ENCODE measurements around the gene SNRNP70. TPM values are rescaled to one million over a fixed set of nuclear protein-coding genes. Genes with fewer than 3 reads are reported as not detected.

The SNRNP70 gene
- polyA plus RNA-seq, 1 donor (not counting 4 experiments of a cell fraction or from before 2014, with no cell fraction given), result 149 TPM

- Histone ChIP-seq H3K79me2 (ENCODE audit: control insufficient read depth, insufficient read depth, low read length) (peaks cover 7% of the 10 kb centered on the region), H3K27ac (ENCODE audit: control insufficient read depth, insufficient read depth, low read length) (no peak overlapping the region), H3K9ac (ENCODE audit: control insufficient read depth, extremely low read depth, insufficient read depth, low read length) (no peak overlapping the region), H2AFZ (ENCODE audit: control insufficient read depth, low read length) (no peak overlapping the region), H3K4me2 (ENCODE audit: control insufficient read depth, extremely low read depth, insufficient read depth, low read depth, low read length) (no peak overlapping the region), H3K36me3 (ENCODE audit: control insufficient read depth in 2 of 2, extremely low read depth in 1 of 2, insufficient read depth in 2 of 2, low read length in 2 of 2) (no peaks in the 10 kb centered on the region), H3K4me1 (ENCODE audit: control insufficient read depth, extremely low read depth, insufficient read depth, low read length) (peaks cover 23% of the 10 kb centered on the region), H3K27me3 (ENCODE audit: control insufficient read depth, extremely low read depth, insufficient read depth, low read length) (no peaks in the 10 kb centered on the region), H3K9me3 (ENCODE audit: control insufficient read depth, low read depth, low read length) (no peaks in the 10 kb centered on the region), H3K4me3 (ENCODE audit: control insufficient read depth in 2 of 3, extremely low read depth in 1 of 3, insufficient read depth in 2 of 3, low read depth in 1 of 3, low read length in 3 of 3) (no peak overlapping the region), H4K20me1 (ENCODE audit: control insufficient read depth, extremely low read depth, insufficient read depth, low read length) (no peaks in the 10 kb centered on the region), H3K9me1 (ENCODE audit: control insufficient read depth, extremely low read depth, insufficient read depth, low read length) (no peaks in the 10 kb centered on the region)
- dilution Hi-C loops (cut with MboI; ENCODE audit: extremely low pct_ligation_motif_present, low sequenced_read_pairs), result no loop called here
- FAIRE-seq, result no peak
- no peak for TF ChIP-seq EZH2 (IDR thresholded peaks at IDR 0.05; ENCODE audit: low read length)
- no peak for TF ChIP-seq CTCF (optimal IDR thresholded peaks at IDR 0.05 in 1 of 3, IDR thresholded peaks at IDR 0.05 in 1 of 3, conservative IDR thresholded peaks at IDR 0.05 in 1 of 3; ENCODE audit: extremely low read depth in 1 of 3, insufficient read depth in 2 of 3, low read length in 3 of 3)
- no peak for DNase-seq (ENCODE audit: low read depth, low spot score)
These were observed 69.0 kb downstream of the SNRNP70 start for GRCh38 chr19:49154279-49154678.

- Histone ChIP-seq H3K36me3 (ENCODE audit: control insufficient read depth in 2 of 2, extremely low read depth in 1 of 2, insufficient read depth in 2 of 2, low read length in 2 of 2) (peaks cover 3 to 4% of the 10 kb centered on the region in 2 experiments), H2AFZ (ENCODE audit: control insufficient read depth, low read length) (no peak within 1 kb of the TSS), H3K79me2 (ENCODE audit: control insufficient read depth, insufficient read depth, low read length) (peaks cover 7% of the 10 kb centered on the region), H4K20me1 (ENCODE audit: control insufficient read depth, extremely low read depth, insufficient read depth, low read length) (no peaks in the 10 kb centered on the region), H3K27ac (ENCODE audit: control insufficient read depth, insufficient read depth, low read length) (no peak within 1 kb of the TSS), H3K27me3 (ENCODE audit: control insufficient read depth, extremely low read depth, insufficient read depth, low read length) (no peaks in the 10 kb centered on the region), H3K4me2 (ENCODE audit: control insufficient read depth, extremely low read depth, insufficient read depth, low read depth, low read length) (no peak within 1 kb of the TSS), H3K4me3 (ENCODE audit: control insufficient read depth in 2 of 3, extremely low read depth in 1 of 3, insufficient read depth in 2 of 3, low read depth in 1 of 3, low read length in 3 of 3) (no peak within 1 kb of the TSS), H3K4me1 (ENCODE audit: control insufficient read depth, extremely low read depth, insufficient read depth, low read length) (peaks cover 17% of the 10 kb centered on the region), H3K9ac (ENCODE audit: control insufficient read depth, extremely low read depth, insufficient read depth, low read length) (no peak within 1 kb of the TSS), H3K9me3 (ENCODE audit: control insufficient read depth, low read depth, low read length) (no peaks in the 10 kb centered on the region), H3K9me1 (ENCODE audit: control insufficient read depth, extremely low read depth, insufficient read depth, low read length) (no peaks in the 10 kb centered on the region)
- no peak for DNase-seq (ENCODE audit: low read depth, low spot score)
- dilution Hi-C loops (cut with MboI; ENCODE audit: extremely low pct_ligation_motif_present, low sequenced_read_pairs), result no loop called here
- no peak for TF ChIP-seq EZH2 (IDR thresholded peaks at IDR 0.05; ENCODE audit: low read length)
- TF ChIP-seq CTCF (optimal IDR thresholded peaks at IDR 0.05 in 1 of 3, IDR thresholded peaks at IDR 0.05 in 1 of 3, conservative IDR thresholded peaks at IDR 0.05 in 1 of 3; ENCODE audit: extremely low read depth in 1 of 3, insufficient read depth in 2 of 3, low read length in 3 of 3), result no peak
- FAIRE-seq, result no peak
These were observed 70.0 kb downstream of the SNRNP70 start, which contains the start of gene HRC for GRCh38 chr19:49155005-49155819. HRC (minus strand) TSS chr19:49155396; CDS start chr19:49155237, 159 bp downstream.

Measured in keratinocyte (primary cell).